Esophagus muscularis mucosa (tissue), 4 donors: Measurements from ENCODE around the gene ACTR10. TPM values are rescaled to one million over a fixed set of nuclear protein-coding genes. Genes with fewer than 3 reads are reported as not detected.

Experiments used
- DNase-seq: peaks from one replicate; pipeline ENCODE4 v3.0.0-alpha.2; 2017; ENCODE audit errors: extremely low spot score
- H3K27ac ChIP-seq, 4 donors: fragments of 200-600 bp; sonication (generic); replicated peaks in 1 of 4; 1 replicate in 3 of 4; 2 replicates in 1 of 4; pipeline ENCODE4 v1.5.1; 2016 to 2019; ENCODE audit warnings: mild to moderate bottlenecking in 1 of 4
- H3K27me3 ChIP-seq, 4 donors: fragments of 200-600 bp; sonication (generic); one replicate each; pipeline versions ENCODE4 v1.5.1 to v1.6.0; 2016 to 2019
- H3K36me3 ChIP-seq, 4 donors: fragments of 200-600 bp; sonication (generic); one replicate each; pipeline ENCODE4 v1.5.1; 2016 to 2019
- H3K4me1 ChIP-seq, 4 donors: fragments of 200-600 bp; sonication (generic); one replicate each; pipeline ENCODE4 v1.5.1; 2016 to 2019
- H3K4me3 ChIP-seq, 4 donors: fragments of 200-600 bp; sonication (generic); 1 replicate in 2 of 4; 2 replicates in 2 of 4; pipeline ENCODE4 v1.5.1; 2016 to 2019; ENCODE audit warnings: mild to moderate bottlenecking in 4 of 4, moderate library complexity in 1 of 4
- H3K9me3 ChIP-seq, 4 donors: fragments of 200-600 bp; sonication (generic); 1 replicate in 3 of 4; 2 replicates in 1 of 4; pipeline ENCODE4 v1.5.1; 2016 to 2019
- CTCF ChIP-seq, 3 experiments: fragments of 200-600 bp in 2 of 3; fragments of 450-650 bp in 1 of 3; sonication (generic) in 2 of 3; IDR thresholded peaks; one replicate each; pipeline ENCODE4 v1.5.1; 2017 to 2019; ENCODE audit warnings: antibody characterized with exemption in 3 of 3, mild to moderate bottlenecking in 2 of 3, moderate library complexity in 1 of 3
- EP300 ChIP-seq: sonication (generic); formaldehyde crosslinking; IDR thresholded peaks from one replicate; pipeline ENCODE4 v1.6.1; 2017; ENCODE audit warnings: antibody characterized with exemption
- POLR2A ChIP-seq: fragments of 450-650 bp; IDR thresholded peaks from one replicate; pipeline ENCODE4 v1.6.1; 2017; ENCODE audit warnings: antibody characterized with exemption, moderate library complexity, mild to moderate bottlenecking, low read depth
- POLR2AphosphoS5 ChIP-seq, 2 donors: sonication (generic); formaldehyde crosslinking; IDR thresholded peaks; one replicate each; pipeline ENCODE4 v1.6.1; 2017; ENCODE audit warnings: antibody characterized with exemption in 2 of 2
- WGBS: methylation state at CpG from one replicate; pipeline ENCODE4 v1.1.5; 2018; 5-methylcytosine and 5-hydroxymethylcytosine counted together
- intact Hi-C: fragments of 100-400 bp; cut with DNase I; formaldehyde crosslinking; loops from one replicate; pipeline ENCODE4 v1.15.1; 2023
- total RNA-seq, 4 donors: library from RNA; depleted of rRNA; stranded (reverse); fragments of >200 nt; gene quantifications; one replicate each; pipeline versions ENCODE4 v1.1.0 to v1.2.1, GENCODE V29; 2016

Gene ACTR10
- total RNA-seq, 4 donors from 2014 or later: 47.9 to 75.7 (median 60.5) TPM

GRCh38 chr14:58278177-58278576, 78.2 kb downstream of the ACTR10 start:
- DNase-seq: no peak
- Histone ChIP-seq H3K4me1 (peaks cover 38 to 64% (median 47%) of the 10 kb centered on the region in 4 donors), H3K27me3 (no peaks in the 10 kb centered on the region), H3K27ac (no peak overlapping the region), H3K4me3 (no peak overlapping the region), H3K36me3 (peaks cover 0 to 35% (median 25%) of the 10 kb centered on the region in 4 donors), H3K9me3 (no peaks in the 10 kb centered on the region)
- intact Hi-C loops: no loop called here
- TF ChIP-seq POLR2AphosphoS5 (IDR thresholded peaks at IDR 0.05): no peak
- TF ChIP-seq CTCF (IDR thresholded peaks at IDR 0.05): no peak
- TF ChIP-seq EP300: no peak
- TF ChIP-seq POLR2A: no peak
- 95% methylated on average over 8 of the region's 8 CpGs for WGBS

- TF ChIP-seq POLR2AphosphoS5 (IDR thresholded peaks at IDR 0.05) (peak in 1 of 2 donors; percentile 22), CTCF (IDR thresholded peaks at IDR 0.05) (no peak)
- H3K36me3 ChIP-seq: peaks cover 10 to 51% (median 34%) of the 10 kb centered on the region in 4 donors
- intact Hi-C loops: loop anchor here (5.0 kb wide), 1 partner anchor 129 kb away; the partner anchor contains the start of gene ARMH4
- H3K27ac ChIP-seq: peak overlapping the region; percentile 74 to 78 (median 75)
- H3K9me3 ChIP-seq: no peaks in the 10 kb centered on the region
- no peak for DNase-seq
- H3K4me3 ChIP-seq: peak overlapping the region in 3 of 4 donors; percentile 12 to 24 (median 21)
- 4% methylated on average over 4 of the region's 4 CpGs for WGBS
- no peaks in the 10 kb centered on the region for H3K27me3 ChIP-seq
- peaks cover 33 to 63% (median 47%) of the 10 kb centered on the region in 4 donors for H3K4me1 ChIP-seq
Observed at GRCh38 chr14:58280954-58281787, 81.2 kb downstream of the ACTR10 start.

GRCh38 chr14:58281969-58282368, 82.0 kb downstream of the ACTR10 start:
- intact Hi-C loops: loop anchor here (5.0 kb wide), 1 partner anchor 130 kb away; the partner anchor contains the start of gene ARMH4
- no peaks in the 10 kb centered on the region for H3K27me3 ChIP-seq
- H3K9me3 ChIP-seq: no peaks in the 10 kb centered on the region
- peaks cover 10 to 59% (median 41%) of the 10 kb centered on the region in 4 donors for H3K36me3 ChIP-seq
- peaks cover 33 to 55% (median 45%) of the 10 kb centered on the region in 4 donors for H3K4me1 ChIP-seq
- TF ChIP-seq POLR2AphosphoS5 (IDR thresholded peaks at IDR 0.05): no peak
- TF ChIP-seq CTCF (IDR thresholded peaks at IDR 0.05): no peak
- TF ChIP-seq EP300: no peak
- no peak for TF ChIP-seq POLR2A
- DNase-seq: no peak
- H3K4me3 ChIP-seq: no peak overlapping the region
- 59% methylated on average over 3 of the region's 3 CpGs for WGBS
- peak overlapping the region; percentile 74 to 78 (median 75) for H3K27ac ChIP-seq

- Histone ChIP-seq H3K4me1 (peaks cover 33 to 50% (median 48%) of the 10 kb centered on the region in 4 donors), H3K27ac (peak overlapping the region; percentile 44 to 78 (median 74)), H3K9me3 (no peaks in the 10 kb centered on the region), H3K4me3 (no peak overlapping the region), H3K27me3 (no peaks in the 10 kb centered on the region), H3K36me3 (peaks cover 10 to 60% (median 39%) of the 10 kb centered on the region in 4 donors)
- no peak for DNase-seq
- WGBS: 70% methylated on average over 4 of the region's 4 CpGs
- intact Hi-C loops: loop anchor here (5.0 kb wide), 1 partner anchor 131 kb away; the partner anchor contains the start of gene ARMH4
- no peak for TF ChIP-seq EP300
- no peak for TF ChIP-seq CTCF (IDR thresholded peaks at IDR 0.05)
- TF ChIP-seq POLR2A: no peak
- TF ChIP-seq POLR2AphosphoS5 (IDR thresholded peaks at IDR 0.05): no peak
Observed at GRCh38 chr14:58282925-58283593, 83.1 kb downstream of the ACTR10 start.
